HG03280 (cell line): ENCODE measurements around the gene RBM5.
"Not testable (repeated sequence)": the region's sequence is repeated elsewhere in the genome, so short reads cannot be mapped to it uniquely, and the experiment has no call there.

Experiments
- ATAC-seq: cut with Tn5 transposase; IDR thresholded peaks from one replicate; pipeline ENCODE4 v1.9.1; 2021; ENCODE audit warnings: mild to moderate bottlenecking, moderate library complexity; ENCODE audit not compliant: unreplicated experiment

Gene RBM5

GRCh38 chr3:50088725-50089608 lies at the start of gene RBM5:
Gene RBM5, plus strand, starts transcription at chr3:50088919. Its CDS starts 1,516 bp downstream, at chr3:50090435.
- ATAC-seq, result peak; percentile 98

GRCh38 chr3:50044976-50045375 lies 43.7 kb upstream of the RBM5 start:
- no peak for ATAC-seq

- no peak for ATAC-seq
Observed at GRCh38 chr3:50047426-50047825, 41.3 kb upstream of the RBM5 start.

GRCh38 chr3:50050361-50050760 lies 38.4 kb upstream of the RBM5 start:
- ATAC-seq, result no peak

- no peak for ATAC-seq
Observed at GRCh38 chr3:50057756-50058155, 31.0 kb upstream of the RBM5 start.

- ATAC-seq, result no peak
Observed at GRCh38 chr3:50068134-50068533, 20.6 kb upstream of the RBM5 start.

- ATAC-seq, result no peak
Observed at GRCh38 chr3:50078091-50078490, 10.6 kb upstream of the RBM5 start.

GRCh38 chr3:50078622-50079021 lies 10.1 kb upstream of the RBM5 start:
- ATAC-seq, result no peak

- ATAC-seq, result not testable (repeated sequence)
Observed at GRCh38 chr3:50084951-50085350, 3.8 kb upstream of the RBM5 start.

GRCh38 chr3:50089609-50089945 lies 858 bp downstream of the RBM5 start:
- no peak for ATAC-seq

- ATAC-seq, result no peak
Observed at GRCh38 chr3:50090984-50091383, 2.3 kb downstream of the RBM5 start.

- no peak for ATAC-seq
Observed at GRCh38 chr3:50095352-50095998, 6.8 kb downstream of the RBM5 start.

GRCh38 chr3:50100386-50100785 lies 11.7 kb downstream of the RBM5 start:
- no peak for ATAC-seq

GRCh38 chr3:50100956-50101845 lies 12.5 kb downstream of the RBM5 start:
- ATAC-seq, result no peak

GRCh38 chr3:50102558-50102957 lies 13.8 kb downstream of the RBM5 start:
- no peak for ATAC-seq

GRCh38 chr3:50111757-50112156 lies 23.0 kb downstream of the RBM5 start:
- no peak for ATAC-seq

GRCh38 chr3:50112462-50112861 lies 23.7 kb downstream of the RBM5 start:
- ATAC-seq, result no peak

GRCh38 chr3:50117120-50117519 lies 28.4 kb downstream of the RBM5 start:
- ATAC-seq, result no peak

GRCh38 chr3:50118237-50118636 lies 29.5 kb downstream of the RBM5 start:
- ATAC-seq, result no peak

GRCh38 chr3:50119786-50120185 lies 31.1 kb downstream of the RBM5 start:
- no peak for ATAC-seq

GRCh38 chr3:50120364-50121071 lies 31.8 kb downstream of the RBM5 start:
- no peak for ATAC-seq
